H1 (cell line): ENCODE results near the gene GRIK4. TPM values are rescaled to one million over a fixed set of nuclear protein-coding genes. Genes with fewer than 3 reads are reported as not detected.

Experiments
- CTCF ChIA-PET: fragments of 300-600 bp; sonication (Branson Sonifier 250); formaldehyde crosslinking; loops from one replicate; lab custom pipeline; 2021; ENCODE audit not compliant: partially characterized antibody; lab: Charles Lee
- POLR2A ChIA-PET: fragments of 300-600 bp; sonication (Branson Sonifier 250); formaldehyde crosslinking; loops from one replicate; lab custom pipeline; 2021; ENCODE audit warnings: inconsistent platforms; ENCODE audit not compliant: partially characterized antibody; lab: Charles Lee
- DNase-seq, 2 experiments: peaks; one replicate each; pipeline versions ENCODE4 v3.0.0 to v3.0.0-alpha.2; 2010 to 2022; ENCODE audit warnings: low spot score in 2 of 2, low read depth in 1 of 2, mixed read lengths in 1 of 2
- FAIRE-seq: peaks from 2 replicates; lab custom pipeline; 2011; peaks lifted over from hg19 to GRCh38; lab: Jason Lieb, UNC
- H2AFZ ChIP-seq: 2 replicates; pipeline ENCODE4 v1.8.1; 2012; ENCODE audit warnings: low read length, inconsistent platforms
- H2AK5ac ChIP-seq: 2 replicates; pipeline ENCODE4 v1.6.1; 2013; ENCODE audit warnings: low read depth, low read length
- H2BK120ac ChIP-seq: replicated peaks from 2 replicates; pipeline ENCODE3; 2013; ENCODE audit warnings: low read depth, low read length, inconsistent platforms
- H2BK12ac ChIP-seq: 2 replicates; pipeline ENCODE4 v1.6.1; 2013; ENCODE audit warnings: low read depth, low read length
- H2BK15ac ChIP-seq: 2 replicates; pipeline ENCODE4 v1.6.1; 2013; ENCODE audit warnings: low read length
- H2BK20ac ChIP-seq: 2 replicates; pipeline ENCODE4 v1.6.1; 2013; ENCODE audit warnings: low read length
- H2BK5ac ChIP-seq: 2 replicates; pipeline ENCODE4 v1.6.1; 2013; ENCODE audit warnings: low read depth, low read length
- H3K14ac ChIP-seq: 2 replicates; pipeline ENCODE4 v1.6.1; 2013; ENCODE audit warnings: inconsistent platforms; ENCODE audit not compliant: insufficient read length
- H3K18ac ChIP-seq: 2 replicates; pipeline ENCODE4 v1.6.1; 2013; ENCODE audit warnings: low read length; ENCODE audit errors: extremely low read depth
- H3K23ac ChIP-seq: 2 replicates; pipeline ENCODE4 v1.6.1; 2013; ENCODE audit warnings: inconsistent platforms; ENCODE audit not compliant: insufficient read length
- H3K23me2 ChIP-seq: 2 replicates; pipeline ENCODE4 v1.6.1; 2013; ENCODE audit warnings: low read depth, low read length
- H3K27ac ChIP-seq: 2 replicates; pipeline ENCODE4 v1.6.1; 2011; ENCODE audit warnings: low read depth, low read length, inconsistent platforms
- H3K27me3 ChIP-seq, 4 experiments: replicated peaks in 1 of 4; 1 replicate in 1 of 4; 2 replicates in 3 of 4; pipeline versions ENCODE4 v1.6.1 to v1.8.1; 2011 to 2013; ENCODE audit warnings: low read length in 3 of 4, mild to moderate bottlenecking in 3 of 4, inconsistent platforms in 2 of 4, mixed read lengths in 2 of 4, moderate library complexity in 1 of 4; ENCODE audit not compliant: control insufficient read depth in 3 of 4, insufficient read depth in 3 of 4; ENCODE audit errors: extremely low read depth in 1 of 4
- H3K36me3 ChIP-seq, 4 experiments: 2 replicates each; pipeline versions ENCODE4 v1.6.1 to v1.8.1; 2011 to 2013; ENCODE audit warnings: mild to moderate bottlenecking in 4 of 4, low read length in 3 of 4, moderate library complexity in 2 of 4, control low read depth in 1 of 4, inconsistent platforms in 1 of 4; ENCODE audit not compliant: insufficient read depth in 4 of 4, control insufficient read depth in 2 of 4
- H3K4ac ChIP-seq: replicated peaks from 2 replicates; pipeline ENCODE3; 2013; ENCODE audit warnings: low read length, low read depth, mixed read lengths, inconsistent platforms; ENCODE audit not compliant: insufficient read length
- H3K4me1 ChIP-seq, 4 experiments: replicated peaks in 1 of 4; 1 replicate in 1 of 4; 2 replicates in 3 of 4; pipeline versions ENCODE4 v1.6.1 to v1.8.1; 2011 to 2013; ENCODE audit warnings: low read length in 3 of 4, inconsistent platforms in 2 of 4, mixed read lengths in 1 of 4; ENCODE audit not compliant: insufficient read depth in 4 of 4, control insufficient read depth in 3 of 4
- H3K4me2 ChIP-seq, 2 experiments: 2 replicates each; pipeline versions ENCODE4 v1.6.1 to v1.8.1; 2011 to 2013; ENCODE audit warnings: low read depth in 2 of 2, low read length in 2 of 2, control low read depth in 1 of 2, inconsistent platforms in 1 of 2, mild to moderate bottlenecking in 1 of 2; ENCODE audit not compliant: insufficient read depth in 1 of 2
- H3K4me3 ChIP-seq, 4 experiments: fragments of 200-600, 300-600 bp in 1 of 4; sonication (generic), shearing (Covaris generic), sonication (Bioruptor Twin) in 1 of 4; 2 replicates each; pipeline versions ENCODE4 v1.5.1 to v1.8.1; 2011 to 2016; ENCODE audit warnings: low read length in 4 of 4, low read depth in 3 of 4, control low read depth in 2 of 4, inconsistent platforms in 2 of 4, mild to moderate bottlenecking in 2 of 4, mixed read lengths in 1 of 4, moderate library complexity in 1 of 4; ENCODE audit not compliant: insufficient read depth in 2 of 4; ENCODE audit errors: extremely low read depth in 1 of 4
- H3K56ac ChIP-seq: replicated peaks from 2 replicates; pipeline ENCODE3; 2013; ENCODE audit warnings: low read depth, mild to moderate bottlenecking, mixed read lengths, low read length, inconsistent platforms; ENCODE audit not compliant: insufficient read length
- H3K79me1 ChIP-seq: 2 replicates; pipeline ENCODE4 v1.6.1; 2013; ENCODE audit warnings: low read depth, low read length, control low read depth
- H3K79me2 ChIP-seq, 2 experiments: 2 replicates each; pipeline versions ENCODE4 v1.6.1 to v1.8.1; 2012 to 2013; ENCODE audit warnings: low read length in 2 of 2, mild to moderate bottlenecking in 2 of 2, inconsistent platforms in 1 of 2; ENCODE audit not compliant: insufficient read depth in 2 of 2, control insufficient read depth in 1 of 2
- H3K9ac ChIP-seq, 4 experiments: replicated peaks in 1 of 4; 1 replicate in 1 of 4; 2 replicates in 3 of 4; pipeline versions ENCODE4 v1.6.1 to v1.8.1; 2011 to 2013; ENCODE audit warnings: low read depth in 3 of 4, low read length in 3 of 4, control low read depth in 2 of 4, mild to moderate bottlenecking in 2 of 4, moderate library complexity in 2 of 4, inconsistent platforms in 1 of 4; ENCODE audit errors: extremely low read depth in 1 of 4
- H3K9me3 ChIP-seq, 2 experiments: 2 replicates each; pipeline versions ENCODE4 v1.6.1 to v1.8.1; 2012 to 2013; ENCODE audit warnings: mild to moderate bottlenecking in 2 of 2, moderate library complexity in 2 of 2, control low read depth in 1 of 2, inconsistent platforms in 1 of 2, low read depth in 1 of 2, low read length in 1 of 2, mixed read lengths in 1 of 2; ENCODE audit not compliant: insufficient read depth in 2 of 2
- H4K20me1 ChIP-seq, 2 experiments: replicated peaks in 1 of 2; 2 replicates each; pipeline versions ENCODE3 to v1.8.1; 2011 to 2013; ENCODE audit warnings: inconsistent platforms in 2 of 2, low read length in 2 of 2, mild to moderate bottlenecking in 1 of 2; ENCODE audit not compliant: insufficient read depth in 2 of 2, control insufficient read depth in 1 of 2
- H4K5ac ChIP-seq: 2 replicates; pipeline ENCODE4 v1.6.1; 2013; ENCODE audit warnings: low read length, low read depth, mixed read lengths, inconsistent platforms; ENCODE audit not compliant: insufficient read length
- H4K8ac ChIP-seq: 2 replicates; pipeline ENCODE4 v1.8.0; 2013; ENCODE audit warnings: mild to moderate bottlenecking, moderate library complexity, low read length, inconsistent platforms; ENCODE audit not compliant: insufficient read depth; ENCODE audit errors: extremely low read depth
- H4K91ac ChIP-seq: replicated peaks from 2 replicates; pipeline ENCODE3; 2013; ENCODE audit warnings: low read length, mixed read lengths, inconsistent platforms; ENCODE audit not compliant: insufficient read length
- BACH1 ChIP-seq: IDR thresholded peaks from 2 replicates; pipeline ENCODE4 v1.6.1; 2012; ENCODE audit warnings: low read length, improper control_type of control experiment
- CTCF ChIP-seq, 3 experiments: IDR thresholded peaks; 1 replicate in 2 of 3; 2 replicates in 1 of 3; pipeline versions ENCODE4 v1.5.1 to v1.6.1; 2011; ENCODE audit warnings: low read length in 3 of 3, mild to moderate bottlenecking in 3 of 3, inconsistent platforms in 2 of 3, low read depth in 1 of 3, moderate library complexity in 1 of 3; ENCODE audit not compliant: insufficient read depth in 1 of 3; ENCODE audit errors: control extremely low read depth in 1 of 3
- EZH2 ChIP-seq: fragments of 200-600 bp; sonication (generic); IDR thresholded peaks from 2 replicates; pipeline ENCODE4 v1.7.1; 2012; ENCODE audit warnings: low read depth, mild to moderate bottlenecking, moderate library complexity, low read length, inconsistent platforms; ENCODE audit not compliant: severe bottlenecking
- HDAC2 ChIP-seq, 2 experiments: fragments of 300-600 bp in 1 of 2; sonication (generic) in 1 of 2; IDR thresholded peaks; 2 replicates each; pipeline ENCODE4 v1.6.1; 2011 to 2012; ENCODE audit warnings: low read depth in 2 of 2, low read length in 2 of 2, mild to moderate bottlenecking in 2 of 2, moderate library complexity in 2 of 2, borderline replicate concordance in 1 of 2, inconsistent platforms in 1 of 2
- NRF1 ChIP-seq: IDR thresholded peaks from 2 replicates; pipeline ENCODE4 v1.6.1; 2011; ENCODE audit warnings: mild to moderate bottlenecking, low read depth, low read length, improper control_type of control experiment
- RAD21 ChIP-seq, 2 experiments: IDR thresholded peaks in 1 of 2; conservative IDR thresholded peaks in 1 of 2; 2 replicates each; pipeline ENCODE4 v1.6.1; 2011; ENCODE audit warnings: low read depth in 2 of 2, low read length in 2 of 2, improper control_type of control experiment in 1 of 2, inconsistent platforms in 1 of 2, mild to moderate bottlenecking in 1 of 2, moderate library complexity in 1 of 2
- SIRT6 ChIP-seq: IDR thresholded peaks from one replicate; pipeline ENCODE4 v1.7.1; 2012; ENCODE audit warnings: low read length, inconsistent platforms
- SP2 ChIP-seq: IDR thresholded peaks from 2 replicates; pipeline ENCODE4 v1.6.1; 2012; ENCODE audit warnings: mild to moderate bottlenecking, low read length, inconsistent platforms
- TAF1 ChIP-seq: IDR thresholded peaks from 2 replicates; pipeline ENCODE4 v1.6.1; 2011; ENCODE audit warnings: mild to moderate bottlenecking, low read depth, low read length
- TCF12 ChIP-seq: IDR thresholded peaks from 2 replicates; pipeline ENCODE4 v1.6.1; 2011; ENCODE audit warnings: low read depth, mild to moderate bottlenecking, low read length
- ZNF274 ChIP-seq: IDR thresholded peaks from 2 replicates; pipeline ENCODE4 v1.7.0; 2012; ENCODE audit warnings: low read length, borderline replicate concordance; ENCODE audit errors: extremely low read depth
- WGBS, 2 experiments: shearing (Covaris generic) in 1 of 2; methylation state at CpG; one replicate each; pipeline versions ENCODE4 v1.1.6 to v1.1.7; 2013 to 2015; ENCODE audit warnings: low lambda C conversion rate in 2 of 2, mixed read lengths in 2 of 2, inconsistent platforms in 1 of 2, low coverage in 1 of 2, missing lambda C conversion rate in 1 of 2; ENCODE audit not compliant: insufficient replicate concordance in 2 of 2, insufficient coverage in 1 of 2, insufficient read length in 1 of 2; ENCODE audit errors: extremely low coverage in 1 of 2, missing lambda C conversion rate in 1 of 2; 5-methylcytosine and 5-hydroxymethylcytosine counted together
- polyA plus RNA-seq, 7 experiments: library from polyadenylated mRNA; depleted of rRNA in 3 of 7; stranded (reverse) in 5 of 7; unstranded in 2 of 7; fragments of >200 nt in 5 of 7; fragments of 200-250 nt in 2 of 7; gene quantifications; 1 replicate in 5 of 7; 2 replicates in 1 of 7; 4 replicates in 1 of 7; pipeline versions ENCODE4 v1.2.1 to v1.2.3, GENCODE V29; 2011 to 2013; ENCODE audit warnings: missing spikeins in 2 of 7, mixed read lengths in 2 of 7
- total RNA-seq: library from RNA; stranded (reverse); fragmentation: NEBNext Ultra II Directional; extraction: Animal tissue kit (Norgen Biotek cat#: 25700); gene quantifications from 2 replicates; pipeline ENCODE4 v1.2.1, GENCODE V29; 2021

GRIK4 gene
- total and polyA plus RNA-seq, 2 of the 8 experiments (the other 6 are each of a cell fraction or from before 2014, with no cell fraction given), result 1.2 to 2.9 TPM

- WGBS, 2 experiments, result 87% methylated on average over 6 of the region's 6 CpGs; no CpG with 5 or more reads in 1 of the 2 experiments
- H3K14ac ChIP-seq, result no peak overlapping the region
- H2AK5ac ChIP-seq, result no peak overlapping the region
- H2BK120ac ChIP-seq, result no peak overlapping the region
- H4K5ac ChIP-seq, result no peak overlapping the region
- H2BK15ac ChIP-seq, result no peak overlapping the region
- no peak overlapping the region for H3K56ac ChIP-seq
- no peak overlapping the region for H2BK5ac ChIP-seq
- H3K4me2 ChIP-seq, result no peak overlapping the region
- H3K36me3 ChIP-seq, result no peaks in the 10 kb centered on the region
- H3K27me3 ChIP-seq, result no peaks in the 10 kb centered on the region
- no peaks in the 10 kb centered on the region for H3K79me2 ChIP-seq
- no peak overlapping the region for H3K23ac ChIP-seq
- DNase-seq, result no peak
- no peak overlapping the region for H3K27ac ChIP-seq
- H4K91ac ChIP-seq, result no peak overlapping the region
- H3K9me3 ChIP-seq, result no peaks in the 10 kb centered on the region
- no peak overlapping the region for H2BK20ac ChIP-seq
- H3K18ac ChIP-seq, result no peak overlapping the region
- H3K4ac ChIP-seq, result no peak overlapping the region
- no peaks in the 10 kb centered on the region for H3K23me2 ChIP-seq
- no peaks in the 10 kb centered on the region for H4K20me1 ChIP-seq
- no peak overlapping the region for H3K9ac ChIP-seq
- H3K4me3 ChIP-seq, result no peak overlapping the region
- no peaks in the 10 kb centered on the region for H3K4me1 ChIP-seq
- POLR2A ChIA-PET, result no interaction called here
- H4K8ac ChIP-seq, result no peak overlapping the region
- no peak for FAIRE-seq
- H2BK12ac ChIP-seq, result no peak overlapping the region
- CTCF ChIA-PET, result interaction anchor here (0.6 to 2.2 kb wide), 4 partner anchors 10 to 83 kb away, joined by 3 to 10 read pairs (median 5); no protein-coding TSS in a partner anchor
- no peak overlapping the region for H2AFZ ChIP-seq
- H3K79me1 ChIP-seq, result no peaks in the 10 kb centered on the region
- TF ChIP-seq BACH1 (no peak), HDAC2 (IDR thresholded peaks at IDR 0.05; ENCODE audit: borderline replicate concordance in 1 of 2, low read depth in 2 of 2, low read length in 2 of 2) (no peak), EZH2 (no peak), RAD21 (IDR thresholded peaks at IDR 0.05 in 1 of 2, conservative IDR thresholded peaks at IDR 0.05 in 1 of 2; ENCODE audit: low read depth in 2 of 2, low read length in 2 of 2) (no peak), TAF1 (no peak), SIRT6 (no peak), ZNF274 (no peak), SP2 (no peak), CTCF (IDR thresholded peaks at IDR 0.05; ENCODE audit: control extremely low read depth in 1 of 3, insufficient read depth in 1 of 3, low read depth in 1 of 3, low read length in 3 of 3) (no peak), NRF1 (no peak), TCF12 (no peak)
Measured at GRCh38 chr11:120839846-120840402, 328.4 kb downstream of the GRIK4 start.
